SK-N-MC (cell line): ENCODE results near the gene SLC4A11.

Experiments used
- FOXP2 ChIP-seq: optimal IDR thresholded peaks from 2 replicates; pipeline ENCODE3; 2011; ENCODE audit warnings: mild to moderate bottlenecking, moderate library complexity; ENCODE audit not compliant: insufficient read depth; ENCODE audit errors: extremely low read length, control extremely low read depth
- POLR2AphosphoS5 ChIP-seq: IDR thresholded peaks from 2 replicates; pipeline ENCODE4 v1.6.1; 2012; ENCODE audit warnings: mild to moderate bottlenecking, low read depth, low read length, borderline replicate concordance

DNA sequence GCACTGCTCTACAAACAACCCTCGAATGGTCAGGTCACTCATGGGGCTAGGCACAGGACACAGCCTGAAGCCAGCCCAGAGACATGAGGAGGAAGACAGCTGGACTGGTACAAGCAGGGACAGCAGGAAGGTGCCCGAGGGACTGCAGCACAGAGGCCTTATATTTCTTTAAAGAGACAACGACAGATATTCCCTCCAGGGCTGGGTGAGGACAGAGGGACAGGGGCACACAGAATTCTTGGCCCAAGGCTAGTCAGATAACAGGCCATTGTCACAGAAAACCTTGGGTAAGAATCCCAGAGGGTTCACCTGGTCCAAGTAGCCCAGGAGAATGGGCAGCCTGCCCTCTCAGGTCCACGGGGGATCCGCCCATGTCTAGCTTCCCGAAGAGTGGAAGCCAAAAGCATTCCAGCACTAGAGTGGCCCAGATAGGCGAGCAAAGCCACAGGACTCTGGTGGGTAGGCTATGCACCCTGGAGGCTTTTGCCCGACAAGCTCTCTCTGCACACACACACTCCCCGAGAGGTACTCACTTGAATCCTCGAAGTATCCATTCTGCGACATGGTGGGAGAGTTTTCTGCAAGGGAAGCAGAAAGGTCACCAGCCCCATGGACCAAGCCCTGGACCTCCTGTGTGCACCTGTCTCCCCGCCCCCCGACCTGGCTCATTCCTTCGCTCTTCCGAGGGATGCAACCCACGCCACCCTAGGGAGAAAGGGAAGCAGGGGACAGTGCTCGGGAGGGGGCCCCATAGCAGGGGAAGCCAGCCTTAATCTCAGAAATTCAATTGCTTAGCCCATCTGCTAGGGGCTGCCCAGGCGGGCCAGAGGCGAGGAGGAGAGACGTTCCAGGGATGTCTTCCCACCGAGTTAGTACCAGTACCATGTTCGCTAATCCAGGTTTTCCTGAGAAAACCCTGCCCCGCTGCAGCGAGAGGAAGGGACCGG, 1.7 kb downstream of the SLC4A11 start:
- TF ChIP-seq POLR2AphosphoS5 (no peak), FOXP2 (no peak)
